Measurements from ENCODE around the gene TRIM58.

GRCh38 chr1:247857069-247857984 lies at the start of gene TRIM58:
- TF ChIP-seq CTCF (conservative IDR thresholded peaks at IDR 0.05 in 1 of 2, IDR thresholded peaks at IDR 0.05 in 1 of 2; ENCODE audit: low read depth in 1 of 2, low read length in 2 of 2) (no peak), EZH2 (IDR thresholded peaks at IDR 0.05; ENCODE audit: low read length, missing control alignments) (no peak)
